22Rv1 (cell line): ENCODE measurements around the gene TBC1D2.

Experiments used
- H3K27ac ChIP-seq: fragments of 450-650 bp; 2 replicates; pipeline ENCODE4 v1.5.1; 2017
- CTCF ChIP-seq: fragments of 450-650 bp; IDR thresholded peaks from 2 replicates; pipeline ENCODE4 v1.5.1; 2017; ENCODE audit warnings: mild to moderate bottlenecking
- ZFX ChIP-seq: fragments of 450-650 bp; IDR thresholded peaks from 2 replicates; pipeline ENCODE4 v1.6.1; 2017; ENCODE audit warnings: antibody characterized with exemption, borderline replicate concordance

The TBC1D2 gene

GRCh38 chr9:98247831-98248657, 7.4 kb downstream of the TBC1D2 start:
- no peak overlapping the region for H3K27ac ChIP-seq
- no peak for TF ChIP-seq CTCF
- no peak for TF ChIP-seq ZFX

- no peak overlapping the region for H3K27ac ChIP-seq
- TF ChIP-seq CTCF (no peak), ZFX (no peak)
Measured at GRCh38 chr9:98242426-98242825, 13.0 kb downstream of the TBC1D2 start.

- TF ChIP-seq CTCF (no peak), ZFX (no peak)
- no peak overlapping the region for H3K27ac ChIP-seq
Measured at GRCh38 chr9:98241357-98242300, 13.8 kb downstream of the TBC1D2 start.

GRCh38 chr9:98240475-98240874, 15.0 kb downstream of the TBC1D2 start:
- no peak overlapping the region for H3K27ac ChIP-seq
- TF ChIP-seq ZFX (no peak), CTCF (no peak)

GRCh38 chr9:98236901-98237487, 18.5 kb downstream of the TBC1D2 start:
- no peak overlapping the region for H3K27ac ChIP-seq
- TF ChIP-seq CTCF: no peak
- TF ChIP-seq ZFX: no peak

GRCh38 chr9:98235126-98235525, 20.3 kb downstream of the TBC1D2 start:
- TF ChIP-seq CTCF: no peak
- no peak for TF ChIP-seq ZFX
- H3K27ac ChIP-seq: no peak overlapping the region
